ENCODE results near the gene MT1B.
"Not testable (repeated sequence)": the region's sequence is repeated elsewhere in the genome, so short reads cannot be mapped to it uniquely, and the experiment has no call there.

MT1B gene

DNA sequence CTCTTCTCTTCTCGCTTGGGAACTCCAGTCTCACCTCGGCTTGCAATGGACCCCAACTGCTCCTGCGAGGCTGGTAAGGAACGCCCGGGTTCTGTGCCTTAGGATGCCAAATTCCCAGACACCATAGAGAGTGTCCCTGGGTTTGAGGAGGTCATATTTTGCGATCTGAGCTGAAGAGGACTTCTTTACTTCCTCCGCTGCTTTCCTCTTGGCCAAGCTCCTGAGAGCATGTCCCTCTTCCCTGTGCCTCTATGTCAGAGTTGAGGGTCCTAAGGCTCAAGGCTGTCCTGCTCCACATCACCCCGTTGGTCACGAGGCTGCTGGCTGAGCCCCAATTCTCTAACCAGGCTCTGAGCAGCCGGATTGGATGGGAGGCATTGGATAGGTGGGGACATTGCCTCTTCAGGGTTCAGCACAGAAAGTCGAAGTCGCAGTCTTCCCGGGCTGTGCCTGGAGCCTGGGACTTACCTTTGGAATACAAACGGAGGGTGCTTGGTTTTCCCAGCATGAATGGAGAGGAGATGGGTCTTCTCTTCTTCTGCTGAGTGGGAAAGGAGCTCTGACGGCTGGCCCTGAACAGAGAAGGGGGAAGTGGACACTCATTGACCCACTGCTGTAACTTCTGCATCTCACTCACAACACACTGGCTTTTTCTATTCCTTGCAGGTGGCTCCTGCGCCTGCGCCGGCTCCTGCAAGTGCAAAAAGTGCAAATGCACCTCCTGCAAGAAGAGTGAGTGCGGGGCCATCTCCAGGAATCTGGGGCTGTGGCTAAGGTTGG is 18.3 kb downstream of the MT1B start:
- DNase-seq = no peak

DNA sequence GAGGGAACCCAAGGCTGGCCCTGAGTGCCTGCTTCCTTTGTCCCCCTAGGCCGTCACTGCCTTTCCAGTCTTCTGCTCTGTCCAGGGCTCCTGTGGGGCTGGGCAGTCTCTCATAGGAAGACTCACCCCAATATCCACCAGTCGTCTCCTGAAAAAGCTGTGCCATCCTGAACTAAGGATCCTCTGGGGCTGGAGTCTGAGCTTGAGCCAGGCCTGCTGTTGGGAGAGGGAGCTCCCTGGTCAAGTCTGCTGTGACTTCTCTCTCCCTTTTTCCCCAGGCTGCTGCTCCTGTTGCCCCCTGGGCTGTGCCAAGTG is 18.9 kb downstream of the MT1B start:
- DNase-seq = no peak

DNA sequence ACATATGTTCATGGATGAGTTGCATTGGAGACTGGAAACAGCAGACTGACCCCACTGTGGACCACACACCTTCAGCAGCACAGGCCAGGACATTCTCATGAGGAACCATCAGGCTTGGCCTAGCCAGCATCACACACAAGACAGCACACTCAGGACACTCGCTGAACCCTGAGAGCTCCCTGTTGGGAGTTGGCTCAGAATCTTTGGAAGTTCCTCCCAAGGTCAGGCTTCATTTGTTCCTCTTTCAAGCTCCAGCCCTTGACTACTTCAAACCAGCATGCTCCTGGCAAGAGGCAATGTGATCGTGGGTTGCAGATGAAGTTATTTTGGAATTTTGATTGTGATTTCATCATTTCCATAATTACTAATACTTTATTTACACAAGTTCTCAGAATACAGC is 20.0 kb downstream of the MT1B start:
- DNase-seq = not testable (repeated sequence)

DNA sequence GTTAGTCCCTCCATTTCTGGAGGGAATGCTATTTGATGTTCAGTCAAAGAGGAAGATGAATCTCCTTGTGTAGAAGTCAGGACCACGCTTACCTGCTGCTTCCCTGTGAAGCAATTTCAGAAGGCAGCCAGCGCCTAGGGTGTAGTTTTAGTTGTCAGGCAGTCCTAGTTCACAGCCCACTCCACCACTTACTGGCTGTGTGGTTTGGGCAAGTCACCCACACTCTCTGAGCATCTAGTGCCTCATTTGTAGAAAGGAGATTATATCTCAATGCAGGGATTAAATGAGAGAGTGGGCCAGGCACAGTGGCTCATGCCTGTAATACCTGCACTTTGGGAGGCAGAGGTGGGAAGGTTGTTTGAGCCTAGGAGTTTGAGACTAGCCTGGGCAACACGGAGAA is 20.5 kb downstream of the MT1B start:
- not testable (repeated sequence) for DNase-seq

DNA sequence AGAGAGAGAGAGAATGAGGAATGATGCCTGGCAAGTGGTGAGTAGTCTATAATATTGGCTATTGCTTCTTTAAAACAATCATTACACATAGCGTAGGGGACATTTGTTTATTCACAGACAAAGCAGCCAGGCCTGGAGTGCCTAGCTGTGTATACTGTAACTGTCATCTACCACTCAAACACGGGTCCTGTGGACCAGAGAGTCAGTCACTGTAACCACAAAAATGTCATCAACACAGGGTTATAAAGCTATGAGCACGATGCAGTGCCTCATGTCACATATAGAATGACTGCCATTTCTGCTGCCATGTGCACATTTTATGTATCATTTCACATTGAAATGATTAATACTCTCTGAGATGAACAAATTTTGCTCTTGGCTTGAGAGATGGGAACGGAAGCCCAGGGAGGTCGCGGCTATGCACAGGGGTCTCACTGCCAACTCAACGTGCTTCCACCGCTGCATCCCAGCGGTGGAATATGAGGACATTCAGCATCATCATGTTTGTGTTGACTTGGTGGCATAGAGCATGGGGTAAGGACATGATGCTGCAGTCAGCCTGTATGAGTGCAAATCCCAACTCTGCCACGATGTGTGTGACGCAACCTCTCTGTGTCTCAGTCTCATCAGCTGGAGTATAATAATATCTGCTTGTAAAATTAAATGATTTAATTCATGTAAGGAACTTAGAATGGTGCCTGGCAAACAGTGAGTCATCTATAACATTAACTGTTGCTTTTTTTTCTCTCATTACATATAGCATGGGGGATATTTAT is 21.3 kb downstream of the MT1B start:
- no peak for DNase-seq

DNA sequence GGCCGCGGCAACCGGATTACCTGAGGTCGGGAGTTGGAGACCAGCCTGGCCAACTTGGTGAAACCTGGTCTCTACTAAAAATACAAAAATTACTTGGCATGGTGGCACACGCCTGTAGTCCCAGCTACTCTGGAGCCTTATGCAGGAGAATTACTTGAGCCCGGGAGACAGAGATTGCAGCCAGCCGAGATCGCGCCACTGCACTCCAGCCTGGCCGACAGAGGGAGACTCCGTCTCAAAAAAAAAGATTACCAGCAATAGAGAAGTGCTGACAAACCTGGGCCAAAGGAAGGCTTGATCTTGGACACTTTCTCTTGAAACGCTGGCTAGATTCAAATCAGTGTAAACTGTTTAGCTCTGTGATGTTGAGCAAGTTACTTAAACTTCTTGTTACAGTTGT is 22.2 kb downstream of the MT1B start:
- DNase-seq = peak; percentile 40

DNA sequence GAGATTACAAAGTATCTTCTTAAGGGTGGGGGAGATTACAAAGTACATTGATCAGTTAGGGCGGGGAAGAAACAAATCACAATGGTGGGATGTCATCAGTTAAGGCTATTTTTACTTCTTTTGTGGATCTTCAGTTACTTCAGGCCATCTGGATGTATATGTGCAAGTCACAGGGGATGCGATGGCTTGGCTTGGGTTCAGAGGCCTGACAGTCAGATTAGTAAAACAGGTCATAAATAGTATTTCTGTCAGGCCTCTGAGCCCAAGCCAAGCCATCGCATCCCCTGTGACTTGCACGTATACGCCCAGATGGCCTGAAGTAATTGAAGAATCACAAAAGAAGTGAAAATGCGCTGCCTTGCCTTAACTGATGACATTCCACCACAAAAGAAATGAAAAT is 22.9 kb downstream of the MT1B start:
- DNase-seq = peak; percentile 50

DNA sequence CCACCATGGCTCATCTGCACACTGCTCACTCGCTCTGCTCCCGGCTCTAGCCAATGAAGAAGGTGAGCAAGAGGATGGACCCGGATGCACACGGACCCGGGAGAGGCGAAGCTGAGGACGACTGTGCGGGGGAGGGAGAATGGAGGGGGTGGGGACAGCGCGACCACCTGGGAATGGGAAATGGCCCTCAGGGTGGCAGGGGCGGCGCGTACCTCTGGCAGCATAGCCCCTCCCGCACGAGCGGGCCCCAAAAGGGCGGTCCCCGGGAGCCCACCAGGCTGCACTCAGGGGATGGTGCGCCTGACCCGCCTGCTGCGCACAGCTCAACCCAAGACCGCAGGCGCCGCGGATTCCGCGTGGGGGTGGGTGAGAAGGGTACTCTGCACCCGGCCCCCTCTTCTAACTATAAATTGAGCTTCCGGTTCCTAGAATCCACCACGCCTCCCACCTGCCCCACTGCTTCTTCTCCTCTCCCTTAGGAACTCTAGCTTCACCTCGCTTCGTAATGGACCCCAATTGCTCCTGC is 24.1 kb downstream of the MT1B start:
- no peak for DNase-seq

DNA sequence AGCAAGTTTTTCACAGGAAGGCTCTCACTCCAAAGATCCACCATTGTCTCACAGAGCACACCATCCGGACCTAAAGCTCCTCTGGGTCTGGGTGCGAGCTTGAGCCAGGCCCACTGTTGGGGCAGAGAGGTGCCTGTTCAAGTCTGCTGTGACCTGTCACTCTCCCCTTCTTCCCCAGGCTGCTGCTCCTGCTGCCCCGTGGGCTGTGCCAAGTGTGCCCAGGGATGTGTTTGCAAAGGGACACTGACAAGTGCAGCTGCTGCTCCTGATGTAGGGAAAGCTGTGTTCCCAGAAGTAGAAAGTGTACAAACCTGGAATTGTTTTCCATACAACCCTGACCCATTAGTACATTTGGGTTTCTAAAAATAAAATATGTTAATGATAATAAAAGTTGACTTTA is 25.8 kb downstream of the MT1B start:
- no peak for DNase-seq

DNA sequence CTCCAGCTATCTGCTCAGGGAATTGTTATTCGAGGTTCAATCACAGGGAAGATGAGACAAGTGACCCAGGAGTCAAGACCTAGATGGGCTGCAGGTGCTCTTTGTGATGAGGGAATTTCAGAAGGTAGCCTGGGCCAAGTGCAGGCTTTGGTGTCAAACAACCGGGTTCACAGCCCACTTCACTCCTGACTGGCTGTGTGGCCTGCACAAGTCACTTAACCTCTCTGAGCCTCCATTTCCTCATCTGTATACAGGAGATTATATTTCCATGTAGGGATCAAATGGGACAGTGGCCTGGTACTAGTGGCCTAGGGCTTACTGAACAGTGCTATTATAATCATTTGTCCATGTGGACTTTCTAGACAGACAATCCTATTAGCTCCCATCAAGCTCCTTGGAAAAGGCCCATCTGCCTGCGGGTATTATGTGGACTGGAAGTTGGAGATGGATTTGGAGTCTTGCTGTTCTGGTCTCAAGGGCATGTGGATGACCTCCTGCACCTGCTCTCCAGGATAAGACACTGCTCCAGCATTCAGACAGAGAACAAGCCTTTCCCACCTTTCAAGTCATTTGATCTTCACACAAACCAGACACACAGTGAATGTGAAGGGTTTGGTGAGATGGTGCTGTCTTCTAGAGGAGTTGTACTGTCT is 27.5 kb downstream of the MT1B start:
- DNase-seq = no peak

DNA sequence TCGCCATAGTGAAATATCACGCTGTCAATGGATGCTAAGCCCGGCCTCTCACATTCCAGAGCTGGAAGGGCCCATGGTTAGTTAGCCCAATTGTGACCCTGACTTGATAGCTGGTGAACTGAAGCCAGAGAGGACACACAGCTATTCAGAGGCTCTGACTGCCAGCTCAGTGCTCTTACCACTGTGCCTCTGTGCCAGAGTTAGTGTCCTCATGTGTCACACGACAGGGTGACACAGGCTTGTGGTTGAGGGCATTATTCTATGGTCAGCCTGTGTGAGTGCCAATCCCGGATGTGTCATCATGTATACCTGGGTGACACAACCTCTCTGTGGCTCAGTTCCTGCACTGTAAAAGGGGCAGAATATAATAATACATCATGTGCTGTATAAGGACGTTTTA is 28.1 kb downstream of the MT1B start:
- DNase-seq = no peak

DNA sequence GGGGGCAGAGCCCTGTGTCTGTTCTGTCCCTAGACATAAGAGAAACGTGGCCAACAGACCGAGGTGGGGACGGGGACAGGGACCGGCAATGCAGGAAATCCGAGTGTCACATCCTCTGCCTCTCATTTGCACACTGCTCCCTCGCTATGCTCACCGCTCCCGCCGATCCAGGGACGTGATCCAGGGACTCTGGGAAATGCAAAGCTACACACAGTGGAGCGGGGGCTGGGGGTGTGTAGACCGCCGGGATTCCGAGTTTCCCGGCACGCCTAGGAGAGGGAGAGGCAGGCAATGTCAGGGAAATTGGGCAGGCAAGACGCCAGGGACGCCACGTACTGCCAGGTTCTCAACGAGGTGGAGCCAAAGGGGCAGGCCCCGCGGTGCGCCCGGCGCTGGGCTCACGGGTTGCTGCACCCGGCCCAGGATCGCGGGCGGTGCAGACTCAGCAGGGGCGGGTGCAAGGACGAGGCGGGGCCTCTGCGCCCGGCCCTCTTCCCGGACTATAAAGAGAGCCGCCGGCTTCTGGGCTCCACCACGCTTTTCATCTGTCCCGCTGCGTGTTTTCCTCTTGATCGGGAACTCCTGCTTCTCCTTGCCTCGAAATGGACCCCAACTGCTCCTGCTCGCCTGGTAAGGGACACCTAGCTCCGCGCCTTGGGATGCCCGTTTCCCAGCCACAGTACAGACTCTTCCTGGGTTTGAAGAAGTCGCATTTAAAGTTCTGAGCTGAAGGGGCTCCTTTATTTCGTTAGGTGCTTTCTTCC is 30.4 kb downstream of the MT1B start, which contains the start of gene MT1X:
MT1X (plus strand) TSS at position 532 of the 764 bp plus-strand sequence; CDS start at position 603, 71 bp downstream.
- DNase-seq = peak; percentile 93

DNA sequence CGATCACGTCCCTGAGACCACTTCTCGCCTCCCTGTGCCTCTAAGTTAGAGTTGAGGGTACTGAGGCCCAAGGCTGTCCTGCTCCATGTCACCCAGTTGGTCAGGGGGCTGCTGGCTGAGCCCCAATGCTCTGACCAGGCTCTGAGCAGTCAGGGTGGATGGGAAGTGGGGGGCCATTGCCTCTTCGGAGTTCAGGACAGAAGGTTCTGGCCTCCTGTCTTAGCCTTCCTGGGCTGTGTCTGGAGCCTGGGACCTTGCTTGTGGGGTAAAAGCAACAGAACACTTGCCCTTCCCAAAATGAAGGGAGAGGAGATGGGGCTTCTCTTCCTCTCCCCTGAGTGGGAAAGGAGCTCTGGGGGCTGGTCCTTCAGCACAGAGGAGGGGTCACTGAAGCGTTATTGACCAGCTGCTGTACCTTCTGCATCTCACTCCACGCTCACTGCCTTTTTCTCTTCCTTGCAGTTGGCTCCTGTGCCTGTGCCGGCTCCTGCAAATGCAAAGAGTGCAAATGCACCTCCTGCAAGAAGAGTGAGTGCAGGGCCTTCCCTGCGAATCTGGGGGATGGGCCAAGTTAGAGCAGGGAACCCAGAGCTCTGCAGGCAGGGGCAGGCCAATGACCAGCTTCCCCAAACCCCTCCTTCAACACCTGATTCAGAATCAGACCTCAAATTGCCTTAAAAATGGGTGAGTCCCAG is 31.2 kb downstream of the MT1B start:
- no peak for DNase-seq

DNA sequence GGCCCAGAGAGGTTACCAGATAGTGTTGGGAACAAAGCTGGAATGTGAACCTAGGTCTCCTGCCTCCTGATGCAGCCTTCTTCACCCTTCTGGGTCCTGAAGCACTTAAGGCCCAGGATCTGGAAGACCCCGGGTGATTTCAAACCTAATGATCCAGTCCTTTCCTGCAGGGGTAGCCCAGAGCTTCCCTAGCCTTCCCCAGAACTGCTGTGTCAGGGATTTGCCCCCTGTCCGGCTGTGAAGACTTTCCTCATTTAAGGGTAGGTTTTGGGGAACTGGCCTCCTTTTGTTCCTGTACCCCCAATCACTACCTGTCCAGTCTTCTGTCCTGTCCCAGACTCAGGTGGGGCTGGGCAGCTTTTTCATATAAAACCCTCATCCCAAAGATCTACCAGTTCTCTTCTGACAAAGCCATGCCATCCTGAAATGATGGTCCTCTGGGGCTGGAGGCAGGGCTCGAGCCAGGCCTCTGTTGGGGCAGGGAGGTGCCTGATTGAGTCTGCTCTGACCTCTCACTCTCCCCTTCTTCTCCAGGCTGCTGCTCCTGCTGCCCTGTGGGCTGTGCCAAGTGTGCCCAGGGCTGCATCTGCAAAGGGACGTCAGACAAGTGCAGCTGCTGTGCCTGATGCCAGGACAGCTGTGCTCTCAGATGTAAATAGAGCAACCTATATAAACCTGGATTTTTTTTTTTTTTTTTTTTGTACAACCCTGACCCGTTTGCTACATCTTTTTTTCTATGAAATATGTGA is 31.9 kb downstream of the MT1B start:
- DNase-seq = no peak

DNA sequence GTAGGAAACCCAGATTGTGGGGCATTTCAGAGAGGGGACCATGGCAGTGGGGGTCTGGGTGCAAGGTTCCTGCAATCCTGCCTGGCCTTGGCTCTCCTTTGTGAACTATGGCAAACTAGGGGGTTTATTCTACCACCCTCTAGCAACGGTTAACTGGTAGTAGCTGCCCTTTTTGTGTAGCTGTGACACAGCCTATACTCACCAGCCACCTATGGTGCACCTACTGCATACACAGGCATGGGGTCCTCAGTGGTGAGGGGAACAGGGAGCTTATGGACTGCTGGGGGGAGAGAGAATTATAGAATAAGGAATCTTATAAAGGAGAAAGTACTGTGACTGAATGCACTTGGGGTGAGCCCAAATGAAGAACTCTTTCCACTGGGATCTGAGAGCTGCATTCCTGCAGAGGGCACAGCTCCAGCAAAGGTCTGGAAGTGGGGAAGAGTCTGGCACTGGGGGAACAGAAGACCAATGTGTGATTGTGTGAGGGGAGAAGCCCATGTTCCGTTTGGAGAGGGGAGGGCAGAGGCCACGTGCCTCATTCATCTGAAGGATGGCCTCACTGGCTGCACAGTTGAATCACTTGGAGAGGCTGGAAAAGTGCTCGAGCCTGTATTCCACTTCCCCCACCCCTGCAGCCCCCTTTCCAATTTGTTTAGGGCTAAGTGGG is 32.7 kb downstream of the MT1B start:
- no peak for DNase-seq

DNA sequence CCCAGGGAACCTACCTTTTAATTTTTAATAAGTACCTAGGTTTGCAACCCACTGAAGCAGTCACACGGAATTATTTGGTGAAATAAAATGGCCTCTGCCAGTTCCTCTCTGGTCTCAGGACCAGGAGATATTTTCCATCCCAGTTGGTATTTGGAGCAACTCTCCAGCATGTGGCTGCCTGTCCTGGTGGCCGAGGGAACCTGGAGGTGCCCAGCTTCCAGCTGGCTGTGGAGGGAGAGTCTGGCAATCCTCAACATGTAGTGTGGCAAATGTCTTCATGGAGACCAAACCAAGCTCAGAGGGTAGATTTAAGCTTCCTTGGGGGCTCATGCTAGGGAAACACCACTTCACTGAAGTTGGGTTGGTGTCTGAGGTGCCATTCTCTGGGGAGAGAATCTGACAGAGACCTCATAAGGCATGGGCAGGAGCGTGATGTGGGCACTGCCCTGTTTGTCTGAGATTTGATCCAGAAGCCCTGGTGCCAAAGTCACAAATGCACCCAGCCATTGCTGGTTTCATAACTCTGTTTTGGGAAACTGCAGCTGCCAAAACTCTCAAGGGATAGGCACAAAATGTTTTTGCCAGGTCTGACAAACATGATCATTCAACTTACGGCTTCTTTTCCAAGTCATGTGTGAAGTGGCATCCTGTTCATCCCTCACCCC is 33.4 kb downstream of the MT1B start:
- no peak for DNase-seq

DNA sequence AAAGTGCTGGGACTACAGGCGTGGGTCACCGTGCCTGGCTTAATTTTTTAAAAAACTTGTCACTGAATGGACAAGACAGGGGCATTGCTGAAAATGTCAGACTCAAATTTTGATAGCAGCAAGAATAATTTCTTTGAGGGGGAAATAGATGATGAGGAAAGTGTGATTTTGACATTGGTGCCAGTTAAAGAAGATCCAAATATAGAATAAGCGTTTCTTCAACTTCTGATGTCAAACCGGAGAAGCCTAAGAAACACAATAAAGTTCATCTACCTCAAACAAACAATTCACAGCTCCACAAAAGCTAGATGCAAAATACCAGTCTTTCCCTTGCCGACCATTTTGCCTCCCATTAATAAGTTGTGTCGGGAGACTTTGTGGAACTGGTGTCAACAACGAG is 35.1 kb downstream of the MT1B start:
- no peak for DNase-seq

DNA sequence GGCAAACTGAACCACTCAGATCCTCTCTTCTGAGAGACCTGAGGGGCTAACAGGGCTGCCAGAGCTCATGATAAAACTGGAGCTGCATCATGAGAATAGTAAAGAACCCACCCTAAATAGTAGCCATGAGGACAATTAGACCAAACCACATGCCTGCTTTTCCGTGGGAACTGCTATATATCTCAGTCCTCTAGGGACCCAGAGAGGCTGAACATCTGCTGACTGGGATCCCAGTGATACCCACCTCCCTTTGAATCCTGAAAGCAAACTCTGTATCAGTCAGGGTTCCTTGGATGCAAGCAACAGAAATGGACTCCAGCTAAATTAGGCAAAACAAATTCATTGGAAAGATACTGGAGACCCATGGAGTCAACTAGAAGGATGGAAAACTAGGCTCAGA is 37.1 kb downstream of the MT1B start:
- no peak for DNase-seq

DNA sequence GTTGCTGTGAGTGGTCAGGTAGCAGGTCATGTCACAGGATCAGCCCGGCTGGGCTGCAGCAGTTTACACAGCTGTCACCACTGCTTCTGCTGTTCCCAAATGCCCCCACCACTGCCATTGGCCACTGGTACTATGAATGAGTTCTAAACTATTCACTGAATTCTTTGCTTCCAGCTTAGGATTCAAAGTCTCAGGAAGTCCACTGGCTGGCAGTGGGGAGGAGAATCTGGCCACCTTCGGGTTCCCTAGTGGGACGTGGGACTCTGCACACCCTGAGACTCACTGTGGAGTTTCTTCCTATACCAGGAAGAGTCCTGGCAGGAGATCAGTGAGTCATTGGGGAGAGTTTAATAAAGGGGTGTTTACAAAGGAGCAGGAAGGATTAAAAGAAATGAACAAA is 37.5 kb downstream of the MT1B start:
- DNase-seq = no peak

DNA sequence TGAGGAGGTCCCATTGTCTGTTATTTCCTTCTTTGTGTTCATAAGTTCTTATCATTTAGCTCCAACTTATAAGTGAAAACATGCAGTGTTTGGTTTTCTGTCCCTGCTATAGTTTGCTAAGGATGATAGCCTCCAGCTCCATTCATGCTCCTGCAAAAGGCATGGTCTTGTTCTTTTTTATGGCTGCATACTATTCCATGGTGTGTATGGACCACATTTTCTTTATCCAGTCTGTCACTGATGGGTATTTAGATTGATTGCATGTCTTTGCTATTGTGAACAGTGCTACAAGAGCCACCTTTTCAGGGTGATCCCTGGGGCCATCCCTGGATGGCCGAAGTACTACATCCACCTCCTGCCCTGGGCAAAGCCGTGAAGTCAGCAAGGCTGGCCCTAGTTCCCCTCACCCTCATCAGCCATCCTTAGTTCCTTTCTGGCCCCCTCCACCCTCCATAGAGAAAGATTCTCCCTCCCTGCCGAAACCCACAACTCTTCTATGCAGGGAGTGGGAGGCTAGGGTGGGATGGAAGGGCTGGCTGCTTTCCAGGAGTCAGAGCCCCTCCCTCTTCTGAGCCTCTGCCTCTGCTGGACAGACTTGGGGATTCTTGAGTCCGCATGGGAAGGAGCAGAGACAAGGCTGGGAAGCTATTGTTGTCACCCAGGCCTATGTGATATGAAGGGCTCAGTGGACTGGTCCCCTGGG is 38.9 kb downstream of the MT1B start:
- DNase-seq = no peak
